GM19438 (cell line): Measurements from ENCODE around the gene ZNF182.

ENCODE experiments used
- ATAC-seq: cut with Tn5 transposase; IDR thresholded peaks from one replicate; pipeline ENCODE4 v1.9.1; 2021; ENCODE audit warnings: low read depth; ENCODE audit not compliant: unreplicated experiment

The ZNF182 gene

DNA sequence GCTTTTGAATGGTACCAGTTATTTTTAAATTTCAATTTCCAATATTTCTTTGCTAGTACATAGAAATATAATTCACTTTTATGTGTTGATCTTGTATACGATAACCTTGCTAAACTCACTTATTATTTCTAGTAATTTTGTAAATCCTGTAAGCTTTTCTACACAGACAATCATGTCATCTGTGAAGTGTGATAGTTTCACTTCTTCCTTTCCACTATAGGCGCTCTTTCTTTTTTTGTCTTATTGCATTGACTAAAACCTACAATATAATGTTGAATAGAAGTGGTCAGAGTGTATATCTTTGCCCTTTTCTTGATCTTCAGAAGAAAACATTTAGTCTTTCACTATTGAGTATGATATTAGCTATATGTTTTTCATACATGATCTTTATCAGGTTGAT is 76.6 kb downstream of the ZNF182 start:
- no peak for ATAC-seq
